Heart left ventricle (tissue), 16 donors: ENCODE measurements around the gene IRS2. TPM values are rescaled to one million over a fixed set of nuclear protein-coding genes. Genes with fewer than 3 reads are reported as not detected.

ENCODE experiments used
- ATAC-seq, 4 donors: fragments of 200-7000 bp; cut with Tn5 transposase; one replicate each; pipeline ENCODE4 v1.9.1; 2020 to 2022; ENCODE audit warnings: moderate library complexity in 4 of 4, mild to moderate bottlenecking in 3 of 4, moderate number of reproducible peaks in 1 of 4
- DNase-seq, 5 donors: peaks; one replicate each; pipeline ENCODE4 v3.0.0-alpha.2; 2020
- H3K27ac ChIP-seq, 12 donors: fragments of 200-600 bp; sonication (generic) in 4 of 12; one replicate each; pipeline versions ENCODE4 v1.5.0 to v1.8.0; 2016 to 2022; ENCODE audit warnings: mild to moderate bottlenecking in 2 of 12
- H3K27me3 ChIP-seq, 9 donors: fragments of 200-600 bp; sonication (generic) in 2 of 9; one replicate each; pipeline versions ENCODE4 v1.5.1 to v1.8.0; 2016 to 2022; ENCODE audit warnings: mild to moderate bottlenecking in 3 of 9
- H3K36me3 ChIP-seq, 9 donors: fragments of 200-600 bp; sonication (generic) in 2 of 9; one replicate each; pipeline versions ENCODE4 v1.5.0 to v1.8.0; 2018 to 2022; ENCODE audit warnings: mild to moderate bottlenecking in 2 of 9
- H3K4me1 ChIP-seq, 12 donors: fragments of 200-600 bp; sonication (generic) in 4 of 12; one replicate each; pipeline versions ENCODE4 v1.5.0 to v1.8.0; 2016 to 2022; ENCODE audit warnings: mild to moderate bottlenecking in 3 of 12
- H3K4me3 ChIP-seq, 12 donors: fragments of 200-600 bp; sonication (generic) in 4 of 12; one replicate each; pipeline versions ENCODE4 v1.5.0 to v1.8.0; 2017 to 2022; ENCODE audit warnings: mild to moderate bottlenecking in 9 of 12, moderate library complexity in 4 of 12
- H3K9me3 ChIP-seq, 12 donors: fragments of 200-600 bp; sonication (generic) in 4 of 12; one replicate each; pipeline versions ENCODE4 v1.5.0 to v1.8.0; 2016 to 2022; ENCODE audit warnings: mild to moderate bottlenecking in 1 of 12
- POLR2A ChIP-seq, 2 donors: fragments of 450-650 bp; IDR thresholded peaks; one replicate each; pipeline ENCODE4 v1.6.1; 2017; ENCODE audit warnings: antibody characterized with exemption in 2 of 2, mild to moderate bottlenecking in 2 of 2, moderate library complexity in 2 of 2
- WGBS, 4 donors: extraction: QIAGEN DNeasy Blood & Tissue Kit in 2 of 4; methylation state at CpG; one replicate each; pipeline versions ENCODE4 v1.1.5 to v1.1.7; 2013 to 2018; 5-methylcytosine and 5-hydroxymethylcytosine counted together
- intact Hi-C, 10 donors: fragments of 100-400 bp; cut with DNase I; formaldehyde crosslinking; loops; one replicate each; pipeline versions ENCODE4 v1.11.1 to v1.14.2; 2022
- polyA plus RNA-seq, 2 donors: library from polyadenylated mRNA; stranded (reverse); fragments of 200-250 nt; gene quantifications; one replicate each; pipeline ENCODE4 v1.2.3, GENCODE V29; 2013
- total RNA-seq, 9 donors: library from RNA; depleted of rRNA in 2 of 9; stranded (reverse); fragments of >200 nt in 2 of 9; fragmentation: NEBNext Ultra II Directional in 3 of 9; extraction: Animal tissue kit (Norgen Biotek cat#: 25700) in 3 of 9; gene quantifications; one replicate each; pipeline versions ENCODE4 v1.1.0 to v1.2.4, GENCODE V29; 2016 to 2023
- TF ChIP-seq, protein P1 (sequence below), 12 donors: fragments of 200-600 bp; sonication (generic) in 4 of 12; IDR thresholded peaks; one replicate each; pipeline versions ENCODE4 v1.5.0 to v1.8.0; 2018 to 2022; ENCODE audit warnings: antibody characterized with exemption in 12 of 12, mild to moderate bottlenecking in 5 of 12
- donor health status: ischemic (EF 13 %, LVEDD 7.1; RV severe dilation, severe dysfunction).
- donor health status: healthy with polysubstance abuse.
- donor health status: DM: no; HTN: yes; CAD: no.
- donor health status: DM: no; HTN: no; CAD: no.
- donor health status: ischemic (EF 25% LVEDD 6.9; RV normal size, moderate dysfunction).
- donor health status: ischemic (EF 25% LVEDD 5.7; RV mildly dilated, moderate dysfunction).
- donor health status: healthy.
- donor health status: DM: yes; HTN: yes; CAD: no.
- donor health status: ischemic (EF 35%, LVEDD 5.7; RV mildly dilated, moderate dysfunction).
- donor health status: nonischemic (EF 11% LVEDD 7.7; RV severe dilation, severe dysfunction).
- donor health status: DM: yes; HTN: yes; CAD: no.
- donor health status: PGD.
- donor health status: ischemic (EF 29% LVEDD 5.4; RV normal size, mild dysfunction).
- donor health status: nonischemic (EF 23%, LVEDD 6.1; RV moderate dilation, normal function).

Gene IRS2
- total and polyA plus RNA-seq, 11 donors, result 3.4 to 54.9 (median 14.4) TPM

DNA sequence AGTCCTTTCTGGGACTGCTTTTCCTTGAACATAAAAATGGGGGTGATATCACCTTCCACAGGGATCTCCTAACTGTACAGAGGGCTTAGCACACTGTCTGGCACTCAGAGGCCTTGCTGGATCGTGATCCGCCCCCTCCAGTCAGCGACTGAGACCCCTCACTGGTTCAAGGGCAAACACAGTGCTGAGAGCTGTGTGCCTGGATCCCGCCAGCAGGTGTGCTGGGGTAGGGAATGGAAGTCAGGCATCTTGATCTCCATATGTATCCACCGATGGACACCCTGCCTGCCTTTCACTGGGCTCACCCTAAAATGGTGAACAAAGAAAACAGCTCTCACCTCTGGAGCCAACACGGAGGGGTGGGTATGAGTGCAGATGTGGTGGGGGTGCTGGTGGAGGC, 64.3 kb downstream of the IRS2 start:
- Histone ChIP-seq H3K4me1 (peaks cover 0 to 7% (median 0%) of the 10 kb centered on the region in 12 donors), H3K27me3 (no peaks in the 10 kb centered on the region), H3K4me3 (no peak overlapping the region), H3K27ac (no peak overlapping the region), H3K36me3 (no peaks in the 10 kb centered on the region), H3K9me3 (no peaks in the 10 kb centered on the region)
- intact Hi-C loops, result no loop called here
- no peak for TF ChIP-seq POLR2A (IDR thresholded peaks at IDR 0.05)
- TF ChIP-seq, protein P1, sequence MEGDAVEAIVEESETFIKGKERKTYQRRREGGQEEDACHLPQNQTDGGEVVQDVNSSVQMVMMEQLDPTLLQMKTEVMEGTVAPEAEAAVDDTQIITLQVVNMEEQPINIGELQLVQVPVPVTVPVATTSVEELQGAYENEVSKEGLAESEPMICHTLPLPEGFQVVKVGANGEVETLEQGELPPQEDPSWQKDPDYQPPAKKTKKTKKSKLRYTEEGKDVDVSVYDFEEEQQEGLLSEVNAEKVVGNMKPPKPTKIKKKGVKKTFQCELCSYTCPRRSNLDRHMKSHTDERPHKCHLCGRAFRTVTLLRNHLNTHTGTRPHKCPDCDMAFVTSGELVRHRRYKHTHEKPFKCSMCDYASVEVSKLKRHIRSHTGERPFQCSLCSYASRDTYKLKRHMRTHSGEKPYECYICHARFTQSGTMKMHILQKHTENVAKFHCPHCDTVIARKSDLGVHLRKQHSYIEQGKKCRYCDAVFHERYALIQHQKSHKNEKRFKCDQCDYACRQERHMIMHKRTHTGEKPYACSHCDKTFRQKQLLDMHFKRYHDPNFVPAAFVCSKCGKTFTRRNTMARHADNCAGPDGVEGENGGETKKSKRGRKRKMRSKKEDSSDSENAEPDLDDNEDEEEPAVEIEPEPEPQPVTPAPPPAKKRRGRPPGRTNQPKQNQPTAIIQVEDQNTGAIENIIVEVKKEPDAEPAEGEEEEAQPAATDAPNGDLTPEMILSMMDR (IDR thresholded peaks at IDR 0.05), result no peak
- no peak for ATAC-seq
- DNase-seq, result no peak
- 73 to 86% (median 84%) methylated on average over 6 of the region's 6 CpGs for WGBS, 4 donors

DNA sequence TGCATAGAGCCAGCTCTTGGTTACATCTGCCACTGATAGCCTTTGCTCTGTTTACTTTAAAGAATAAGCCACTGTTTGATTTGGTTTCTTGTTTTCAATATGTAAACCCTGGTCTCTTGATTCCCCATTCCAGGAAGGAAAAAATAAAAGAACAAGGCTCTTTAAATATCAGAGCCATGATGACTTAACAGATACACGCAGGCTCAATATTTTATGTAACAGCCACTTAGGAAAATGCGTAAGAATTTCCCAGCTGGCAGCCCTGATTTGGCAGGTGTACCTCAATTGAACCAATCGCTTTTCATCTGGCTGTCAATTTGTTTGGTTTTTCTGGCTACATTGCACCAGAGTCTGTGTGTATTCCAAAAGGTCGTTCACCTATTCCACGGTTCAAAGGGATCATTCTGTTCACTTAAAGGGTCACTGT, 65.6 kb downstream of the IRS2 start:
- Histone ChIP-seq H3K27me3 (no peaks in the 10 kb centered on the region), H3K27ac (no peak overlapping the region), H3K4me3 (no peak overlapping the region), H3K9me3 (no peaks in the 10 kb centered on the region), H3K36me3 (no peaks in the 10 kb centered on the region), H3K4me1 (peaks cover 0 to 7% (median 0%) of the 10 kb centered on the region in 12 donors)
- intact Hi-C loops, result no loop called here
- TF ChIP-seq, protein P1 (IDR thresholded peaks at IDR 0.05), result no peak
- TF ChIP-seq POLR2A (IDR thresholded peaks at IDR 0.05), result no peak
- no peak for ATAC-seq
- DNase-seq, result no peak
- WGBS, 4 donors, result 78 to 88% (median 84%) methylated on average over 5 of the region's 5 CpGs

DNA sequence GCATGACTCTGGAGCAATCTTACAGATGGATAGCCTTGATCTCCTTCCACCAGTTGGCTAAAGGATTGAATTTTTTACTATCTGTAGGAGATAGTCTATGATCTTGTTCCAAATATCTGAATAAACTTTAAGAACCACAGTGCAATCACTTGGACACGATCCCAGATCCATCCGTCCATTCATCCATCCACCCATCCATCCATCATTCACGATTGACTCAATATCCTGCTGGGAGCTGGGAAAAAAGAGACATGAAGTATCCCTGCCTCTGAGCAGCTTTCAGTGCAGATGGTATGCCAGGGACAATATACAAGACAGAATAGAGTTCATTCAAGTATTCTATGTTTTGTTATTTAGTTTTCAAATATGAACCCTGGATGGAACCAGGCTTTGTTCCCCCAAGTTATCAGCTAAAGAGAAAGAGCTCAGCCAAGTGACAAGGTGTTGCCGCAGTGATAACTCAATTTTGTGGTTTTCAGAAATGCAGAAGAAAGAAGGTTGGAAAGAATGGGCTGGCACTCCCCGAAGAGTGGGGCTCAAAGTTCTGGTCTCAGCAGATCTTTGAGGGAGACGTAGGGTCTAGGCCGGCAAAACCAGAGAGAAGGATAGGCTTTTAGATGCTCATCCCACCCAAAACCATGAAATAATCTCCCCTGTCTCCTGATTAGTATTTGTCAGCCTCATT, 66.3 kb downstream of the IRS2 start:
- Histone ChIP-seq H3K27ac (no peak overlapping the region), H3K9me3 (no peaks in the 10 kb centered on the region), H3K4me1 (peaks cover 0 to under 1% (median 0%) of the 10 kb centered on the region in 12 donors), H3K27me3 (no peaks in the 10 kb centered on the region), H3K36me3 (no peaks in the 10 kb centered on the region), H3K4me3 (no peak overlapping the region)
- DNase-seq (no peak), ATAC-seq (no peak)
- TF ChIP-seq POLR2A (IDR thresholded peaks at IDR 0.05), result no peak
- TF ChIP-seq, protein P1 (IDR thresholded peaks at IDR 0.05), result no peak
- intact Hi-C loops, result no loop called here
- WGBS, 4 donors, result 78 to 84% (median 82%) methylated on average over 7 of the region's 7 CpGs

DNA sequence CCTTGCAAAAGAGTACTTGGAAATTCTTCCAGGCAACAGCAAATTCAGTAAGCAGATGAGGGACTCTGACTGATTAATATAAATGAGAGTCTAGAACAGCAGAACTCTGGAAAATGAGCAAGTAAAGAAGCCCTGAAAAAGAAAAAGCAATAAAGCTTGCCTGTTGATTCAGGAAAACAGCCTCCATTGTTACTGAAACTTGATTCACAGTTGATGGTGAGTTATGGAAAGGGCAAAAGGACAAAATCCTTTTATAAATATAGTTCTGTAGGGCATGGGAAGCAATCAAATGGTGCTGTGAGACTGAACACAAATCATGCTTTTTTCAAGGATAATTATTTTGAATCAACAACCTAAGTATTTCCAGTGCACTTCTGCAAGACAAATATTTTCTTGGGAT, 67.7 kb downstream of the IRS2 start:
- Histone ChIP-seq H3K27me3 (peaks cover 0 to under 1% (median 0%) of the 10 kb centered on the region in 9 donors), H3K4me1 (no peaks in the 10 kb centered on the region), H3K27ac (no peak overlapping the region), H3K36me3 (no peaks in the 10 kb centered on the region), H3K4me3 (no peak overlapping the region), H3K9me3 (no peaks in the 10 kb centered on the region)
- DNase-seq, result no peak
- intact Hi-C loops, result no loop called here
- ATAC-seq, result no peak
- TF ChIP-seq, protein P1 (IDR thresholded peaks at IDR 0.05), result no peak
- TF ChIP-seq POLR2A (IDR thresholded peaks at IDR 0.05), result no peak
